ENCODE data around the gene TEX13B.

Gene TEX13B

GRCh38 chrX:108020631-108021030 lies 38.5 kb upstream of the TEX13B start:
- peak; percentile 48 for TF ChIP-seq CTCF (IDR thresholded peaks at IDR 0.05; ENCODE audit: borderline replicate concordance, insufficient read depth, low read depth, low read length)
- no peak overlapping the region for H3K4me3 ChIP-seq (ENCODE audit: low read depth, low read length)

- TF ChIP-seq CTCF (IDR thresholded peaks at IDR 0.05; ENCODE audit: borderline replicate concordance, insufficient read depth, low read depth, low read length) = no peak
- no peak overlapping the region for H3K4me3 ChIP-seq (ENCODE audit: low read depth, low read length)
Observed at GRCh38 chrX:108019382-108019875, 37.3 kb upstream of the TEX13B start.

- no peak overlapping the region for H3K4me3 ChIP-seq (ENCODE audit: low read depth, low read length)
- TF ChIP-seq CTCF (IDR thresholded peaks at IDR 0.05; ENCODE audit: borderline replicate concordance, insufficient read depth, low read depth, low read length) = no peak
Observed at GRCh38 chrX:108018656-108019381, 36.6 kb upstream of the TEX13B start.

GRCh38 chrX:108001218-108001814 lies 19.1 kb upstream of the TEX13B start:
- H3K4me3 ChIP-seq (ENCODE audit: low read depth, low read length) = no peak overlapping the region
- TF ChIP-seq CTCF (IDR thresholded peaks at IDR 0.05; ENCODE audit: borderline replicate concordance, insufficient read depth, low read depth, low read length) = peak; percentile 64

- TF ChIP-seq CTCF (IDR thresholded peaks at IDR 0.05; ENCODE audit: borderline replicate concordance, insufficient read depth, low read depth, low read length) = no peak
- no peak overlapping the region for H3K4me3 ChIP-seq (ENCODE audit: low read depth, low read length)
Observed at GRCh38 chrX:108000751-108001150, 18.6 kb upstream of the TEX13B start.

GRCh38 chrX:107996124-107996523 lies 14.0 kb upstream of the TEX13B start:
- no peak overlapping the region for H3K4me3 ChIP-seq (ENCODE audit: low read depth, low read length)
- no peak for TF ChIP-seq CTCF (IDR thresholded peaks at IDR 0.05; ENCODE audit: borderline replicate concordance, insufficient read depth, low read depth, low read length)

- no peak overlapping the region for H3K4me3 ChIP-seq (ENCODE audit: low read depth, low read length)
- no peak for TF ChIP-seq CTCF (IDR thresholded peaks at IDR 0.05; ENCODE audit: borderline replicate concordance, insufficient read depth, low read depth, low read length)
Observed at GRCh38 chrX:107985033-107985432, 2.9 kb upstream of the TEX13B start.

Data from GM12875 (cell line).